H1 (cell line): ENCODE data around the gene MEX3C. TPM values are rescaled to one million over a fixed set of nuclear protein-coding genes. Genes with fewer than 3 reads are reported as not detected.

Experiments
- TAF1 ChIP-seq: IDR thresholded peaks from 2 replicates; pipeline ENCODE4 v1.6.1; 2011; ENCODE audit warnings: mild to moderate bottlenecking, low read depth, low read length
- polyA plus RNA-seq, 7 experiments: library from polyadenylated mRNA; depleted of rRNA in 3 of 7; stranded (reverse) in 5 of 7; unstranded in 2 of 7; fragments of >200 nt in 5 of 7; fragments of 200-250 nt in 2 of 7; gene quantifications; 1 replicate in 5 of 7; 2 replicates in 1 of 7; 4 replicates in 1 of 7; pipeline versions ENCODE4 v1.2.1 to v1.2.3, GENCODE V29; 2011 to 2013; ENCODE audit warnings: missing spikeins in 2 of 7, mixed read lengths in 2 of 7
- total RNA-seq: library from RNA; stranded (reverse); fragmentation: NEBNext Ultra II Directional; extraction: Animal tissue kit (Norgen Biotek cat#: 25700); gene quantifications from 2 replicates; pipeline ENCODE4 v1.2.1, GENCODE V29; 2021

The MEX3C gene
- total and polyA plus RNA-seq, 2 of the 8 experiments (the other 6 are each of a cell fraction or from before 2014, with no cell fraction given), result 48.2 to 103 TPM

GRCh38 chr18:51193621-51194287 is 3.7 kb downstream of the MEX3C start (continued):
- no peak for TF ChIP-seq TAF1
